GM12892 (cell line): ENCODE measurements around the gene SHC4.
"Not testable (repeated sequence)": the region's sequence is repeated elsewhere in the genome, so short reads cannot be mapped to it uniquely, and the experiment has no call there.

Experiments used
- DNase-seq: peaks from one replicate; pipeline ENCODE4 v3.0.0; 2011; ENCODE audit not compliant: insufficient read length
- FAIRE-seq: peaks from 2 replicates; lab custom pipeline; 2011; peaks lifted over from hg19 to GRCh38; lab: Jason Lieb, UNC
- POLR2A ChIP-seq: IDR thresholded peaks from 2 replicates; pipeline ENCODE4 v1.6.1; 2011; ENCODE audit warnings: low read depth, low read length, control low read depth
- POLR2AphosphoS5 ChIP-seq: IDR thresholded peaks from 2 replicates; pipeline ENCODE4 v1.6.1; 2011; ENCODE audit warnings: low read depth, low read length, control low read depth
- TAF1 ChIP-seq: IDR thresholded peaks from 2 replicates; pipeline ENCODE4 v1.6.1; 2011; ENCODE audit warnings: low read depth, mild to moderate bottlenecking, control low read depth, low read length, borderline replicate concordance

The SHC4 gene

DNA sequence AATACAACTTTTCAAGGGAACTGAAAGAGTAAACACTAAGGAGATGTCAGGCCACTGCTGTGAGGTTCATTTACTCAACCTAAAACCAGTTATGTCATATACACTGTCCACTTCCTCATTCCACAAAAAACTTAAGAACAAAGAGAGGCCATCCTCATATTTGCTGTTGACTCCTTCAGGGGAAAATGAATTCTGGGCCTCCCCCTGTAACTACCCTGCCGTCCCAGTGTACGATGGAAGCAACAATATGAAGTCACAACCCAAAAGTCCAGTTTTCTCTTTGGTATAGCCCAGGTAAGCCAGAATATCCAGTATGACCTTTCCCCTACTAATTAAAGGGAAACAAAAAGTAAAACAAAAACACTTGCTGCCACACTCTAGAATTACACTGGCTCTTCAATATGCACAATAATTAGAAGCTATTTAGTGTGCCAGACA is 169.0 kb downstream of the SHC4 start:
- DNase-seq = peak; percentile 8
- TF ChIP-seq TAF1 (no peak), POLR2A (no peak), POLR2AphosphoS5 (no peak)
- FAIRE-seq = peak; percentile 82

- TF ChIP-seq TAF1 (no peak), POLR2AphosphoS5 (no peak), POLR2A (no peak)
- FAIRE-seq = no peak
- no peak for DNase-seq
These were observed 171.3 kb downstream of the SHC4 start for GRCh38 chr15:48792408-48792807.

DNA sequence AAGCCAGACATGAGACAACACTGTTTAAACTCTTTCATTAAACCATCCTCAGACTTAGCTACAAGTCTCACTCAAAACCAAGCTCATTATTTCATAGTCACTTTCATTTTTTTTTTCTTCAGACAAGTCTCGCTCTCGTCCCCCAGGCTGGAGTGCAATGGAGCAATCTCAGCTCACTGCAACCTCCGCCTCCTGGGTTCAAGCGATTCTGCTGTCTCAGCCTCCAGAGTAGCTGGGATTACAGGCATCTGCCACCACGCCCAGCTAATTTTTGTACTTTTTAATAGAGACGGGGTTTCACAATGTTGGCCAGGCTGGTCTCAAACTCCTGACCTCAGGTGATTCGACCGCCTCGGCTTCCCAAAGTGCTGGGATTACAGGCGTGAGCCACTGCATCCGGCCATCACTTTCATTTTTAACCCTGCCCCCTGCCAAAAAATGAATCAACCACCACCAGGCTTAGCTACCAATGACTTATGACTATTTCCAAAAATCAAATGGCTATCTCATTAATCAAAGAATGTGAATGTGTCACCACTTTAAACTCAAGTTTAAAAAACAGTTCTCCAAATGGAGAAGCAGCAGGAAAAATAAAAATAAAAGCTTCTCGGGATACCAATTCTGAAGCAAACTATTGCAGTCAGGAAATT is 173.1 kb downstream of the SHC4 start:
- FAIRE-seq, DNase-seq: not testable (repeated sequence)

GRCh38 chr15:48785712-48786111 is 178.0 kb downstream of the SHC4 start:
- no peak for FAIRE-seq
- DNase-seq = no peak
- TF ChIP-seq TAF1 = no peak
- no peak for TF ChIP-seq POLR2AphosphoS5
- no peak for TF ChIP-seq POLR2A

DNA sequence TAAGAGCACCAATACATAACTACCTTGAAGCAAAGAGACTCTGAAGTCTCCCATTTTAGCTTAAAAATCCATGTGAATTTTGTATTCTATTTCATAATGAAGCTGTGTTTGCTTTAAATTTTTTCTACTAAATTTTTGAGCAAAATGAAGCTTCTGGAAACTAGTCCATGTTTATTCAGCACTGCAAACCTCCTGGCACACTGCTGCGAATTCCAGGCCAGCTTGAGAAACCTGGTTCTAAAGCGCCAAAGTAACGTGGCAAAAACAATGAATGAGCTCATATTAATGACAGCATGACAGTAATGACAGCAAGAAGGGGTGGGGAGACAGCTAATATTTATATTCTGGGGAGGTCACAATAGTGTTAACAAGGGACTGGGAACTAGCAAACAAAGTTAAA is 178.5 kb downstream of the SHC4 start:
- FAIRE-seq = no peak
- no peak for DNase-seq

GRCh38 chr15:48784756-48785155 is 179.0 kb downstream of the SHC4 start:
- FAIRE-seq = no peak
- no peak for DNase-seq
- TF ChIP-seq POLR2A = no peak

More for the DNA sequence above, 178.5 kb downstream of the SHC4 start:
- TF ChIP-seq POLR2AphosphoS5 (no peak), TAF1 (no peak)

- FAIRE-seq (no peak), DNase-seq (no peak)
- TF ChIP-seq POLR2AphosphoS5 (no peak), POLR2A (no peak), TAF1 (no peak)
These were observed 180.8 kb downstream of the SHC4 start for GRCh38 chr15:48782911-48783310.

DNA sequence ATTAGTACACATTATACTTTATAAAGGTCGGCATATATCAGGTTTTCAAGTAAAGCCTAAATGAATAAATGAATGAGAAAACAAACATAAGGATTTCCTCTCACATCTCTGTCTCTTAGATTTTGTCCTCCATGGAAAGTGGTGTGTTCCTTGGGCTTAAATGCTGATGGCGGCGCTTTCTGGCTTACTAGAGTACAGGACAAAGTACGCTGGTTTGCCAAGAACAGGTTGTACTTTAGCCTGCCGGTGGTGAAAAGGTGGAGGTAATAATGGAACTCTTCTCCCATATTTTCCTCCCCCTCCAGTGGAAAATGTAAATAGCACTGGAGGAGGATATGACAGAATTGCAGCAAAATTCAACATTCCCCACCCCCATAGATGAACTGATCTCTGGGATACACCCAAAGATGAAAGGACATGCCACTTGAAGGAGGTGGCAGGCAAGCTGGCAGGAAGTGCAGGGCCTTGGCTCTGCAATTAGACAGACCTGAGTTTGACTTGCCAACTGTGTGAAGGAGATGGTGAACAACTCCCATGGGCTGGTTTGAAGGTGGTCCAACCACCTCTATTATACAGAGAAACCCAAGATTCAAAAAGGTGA is 182.1 kb downstream of the SHC4 start:
- no peak for DNase-seq
- no peak for FAIRE-seq
- no peak for TF ChIP-seq POLR2A

GRCh38 chr15:48781017-48781416 is 182.7 kb downstream of the SHC4 start:
- DNase-seq = no peak
- TF ChIP-seq POLR2AphosphoS5 (no peak), TAF1 (no peak), POLR2A (no peak)
- no peak for FAIRE-seq

- no peak for DNase-seq
- TF ChIP-seq POLR2AphosphoS5 = no peak
- no peak for TF ChIP-seq TAF1
- no peak for TF ChIP-seq POLR2A
- no peak for FAIRE-seq
These were observed 185.4 kb downstream of the SHC4 start for GRCh38 chr15:48778331-48778730.

DNA sequence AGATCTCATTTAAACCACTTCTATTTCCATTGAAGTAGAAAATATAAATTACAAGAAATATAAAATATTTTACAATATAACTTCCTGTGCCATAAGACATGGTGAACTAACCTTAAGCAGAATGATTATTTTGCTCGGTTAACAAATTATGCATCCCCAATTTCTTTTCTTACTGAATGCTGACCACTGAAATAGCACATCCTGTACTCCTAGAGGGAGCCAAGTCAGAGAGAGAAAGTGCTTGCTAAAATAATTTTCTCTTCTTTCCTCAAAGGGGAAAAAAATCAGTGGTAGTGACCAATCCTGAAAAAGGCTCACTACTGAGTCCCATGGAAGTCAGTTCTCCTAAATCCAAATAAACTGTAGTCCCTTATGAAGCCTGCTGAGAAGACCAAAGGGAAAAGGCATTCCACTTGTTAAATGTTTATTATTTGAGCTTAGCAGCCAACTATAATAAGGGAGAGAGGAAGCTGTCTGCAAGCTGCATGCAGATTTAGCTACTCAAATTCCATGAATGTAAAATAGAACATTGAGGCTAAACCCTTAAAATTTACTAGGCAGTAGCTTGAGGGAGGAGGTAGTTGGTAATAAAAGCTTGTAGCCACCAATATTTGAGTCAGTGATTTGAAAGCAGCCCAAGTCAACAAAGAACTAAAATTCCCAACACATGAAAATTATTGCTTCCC is 185.9 kb downstream of the SHC4 start:
- DNase-seq (no peak), FAIRE-seq (no peak)
- TF ChIP-seq TAF1 (no peak), POLR2AphosphoS5 (no peak), POLR2A (no peak)

- TF ChIP-seq POLR2AphosphoS5 (no peak), POLR2A (no peak), TAF1 (no peak)
- no peak for DNase-seq
- FAIRE-seq = no peak
These were observed 188.2 kb downstream of the SHC4 start for GRCh38 chr15:48775546-48775945.

DNA sequence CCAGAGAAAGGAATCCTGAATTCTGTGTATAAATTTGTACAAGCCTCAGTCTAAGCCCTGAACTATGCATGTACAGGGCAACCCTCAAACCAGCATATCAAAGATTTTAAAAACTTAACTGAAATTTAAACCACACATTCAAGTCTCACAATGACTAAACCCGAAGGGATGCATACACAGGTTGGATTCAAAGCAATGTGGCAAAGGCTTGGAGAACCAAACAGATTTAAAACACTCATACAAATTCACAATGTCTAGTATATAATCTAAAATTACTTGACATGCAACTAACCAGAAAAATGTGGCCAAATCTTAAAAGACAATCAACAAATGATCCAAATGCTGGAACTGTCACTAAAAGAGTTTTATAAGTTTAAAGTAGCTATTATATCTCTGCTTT is 189.2 kb downstream of the SHC4 start:
- DNase-seq = no peak
- TF ChIP-seq TAF1 = no peak
- TF ChIP-seq POLR2AphosphoS5 = no peak
- no peak for TF ChIP-seq POLR2A
- no peak for FAIRE-seq
